HepG2 (cell line): ENCODE results near the gene ZBTB4. TPM values are rescaled to one million over a fixed set of nuclear protein-coding genes. Genes with fewer than 3 reads are reported as not detected.

Experiments used
- ATAC-seq: fragments of 200-7000 bp; cut with Tn5 transposase; 3 replicates; pipeline ENCODE4 v1.9.1; 2020; ENCODE audit warnings: mild to moderate bottlenecking, moderate library complexity
- BruUV-seq: library from RNA; stranded (reverse); fragments of 400-500 nt; replicated peaks from 2 replicates; lab custom pipeline; 2021; lab: Mats Ljungman, UMichigan
- CTCF ChIA-PET: fragments of 300-600 bp; formaldehyde crosslinking; extraction: SDS; loops from one replicate; lab custom pipeline; 2021; ENCODE audit warnings: low total read pairs, inconsistent platforms, low intra/inter-chr PET ratio; lab: Yijun Ruan, JAX
- POLR2A ChIA-PET: fragments of 350-600 bp; sonication (Branson Sonifier 250); formaldehyde crosslinking; loops from one replicate; lab custom pipeline; 2020; ENCODE audit warnings: antibody characterized with exemption, inconsistent platforms; lab: Yijun Ruan, JAX
- DNase-seq: peaks from one replicate; pipeline ENCODE4 v3.0.0-alpha.2; 2015; ENCODE audit warnings: low spot score
- FAIRE-seq: peaks from 3 replicates; lab custom pipeline; 2011; peaks lifted over from hg19 to GRCh38; lab: Jason Lieb, UNC
- H2AFZ ChIP-seq: one replicate; pipeline ENCODE4 v1.6.1; 2011; ENCODE audit warnings: low read length, inconsistent platforms
- H3K27ac ChIP-seq: fragments of 300-600 bp; 3 replicates; pipeline ENCODE4 v1.8.0; 2011; ENCODE audit warnings: mixed run types, mild to moderate bottlenecking, mixed read lengths, low read length, inconsistent platforms; ENCODE audit not compliant: insufficient read depth; ENCODE audit errors: extremely low read length
- H3K27me3 ChIP-seq, 2 experiments: fragments of 200-600 bp in 1 of 2; 2 replicates in 1 of 2; 3 replicates in 1 of 2; pipeline versions ENCODE4 v1.6.0 to v1.8.0; 2011; ENCODE audit warnings: low read length in 2 of 2, mild to moderate bottlenecking in 2 of 2, moderate library complexity in 2 of 2, inconsistent platforms in 1 of 2; ENCODE audit not compliant: insufficient read depth in 2 of 2, control insufficient read depth in 1 of 2
- H3K36me3 ChIP-seq, 2 experiments: fragments of 200-600 bp in 1 of 2; replicated peaks in 1 of 2; 2 replicates in 1 of 2; 3 replicates in 1 of 2; pipeline versions ENCODE4 v1.5.1 to v1.8.0; 2011; ENCODE audit warnings: low read length in 2 of 2, inconsistent platforms in 1 of 2; ENCODE audit not compliant: insufficient read depth in 2 of 2, control insufficient read depth in 1 of 2
- H3K4me1 ChIP-seq: 2 replicates; pipeline ENCODE4 v1.5.1; 2012; ENCODE audit warnings: low read length, inconsistent platforms; ENCODE audit not compliant: insufficient read depth
- H3K4me2 ChIP-seq: 2 replicates; pipeline ENCODE4 v1.6.0; 2011; ENCODE audit warnings: low read depth, low read length, inconsistent platforms
- H3K4me3 ChIP-seq, 3 experiments: fragments of 200-600 bp in 1 of 3; sonication (generic), shearing (Covaris generic) in 1 of 3; replicated peaks in 1 of 3; 2 replicates each; pipeline ENCODE4 v1.5.1; 2011 to 2016; ENCODE audit warnings: low read length in 3 of 3, inconsistent platforms in 2 of 3, low read depth in 2 of 3, mild to moderate bottlenecking in 2 of 3, control low read depth in 1 of 3, mixed read lengths in 1 of 3; ENCODE audit not compliant: insufficient read depth in 1 of 3
- H3K79me2 ChIP-seq: one replicate; pipeline ENCODE4 v1.6.1; 2011; ENCODE audit warnings: low read length, inconsistent platforms; ENCODE audit not compliant: insufficient read depth
- H3K9ac ChIP-seq: 2 replicates; pipeline ENCODE4 v1.6.0; 2011; ENCODE audit warnings: mild to moderate bottlenecking, low read depth, low read length, inconsistent platforms; ENCODE audit not compliant: insufficient read depth
- H3K9me3 ChIP-seq: 2 replicates; pipeline ENCODE4 v1.5.1; 2012; ENCODE audit warnings: mild to moderate bottlenecking, low read length
- H4K20me1 ChIP-seq: 2 replicates; pipeline ENCODE4 v1.6.0; 2011; ENCODE audit warnings: inconsistent platforms, mild to moderate bottlenecking, low read length, moderate library complexity; ENCODE audit not compliant: insufficient read depth
- JARID2 ChIP-seq: sonication (generic); formaldehyde crosslinking; IDR thresholded peaks from 2 replicates; pipeline ENCODE4 v1.8.1; 2023; ENCODE audit warnings: missing genetic modification reagents, inconsistent platforms; ENCODE audit not compliant: insufficient replicate concordance
- MAFF ChIP-seq: IDR thresholded peaks from 2 replicates; pipeline ENCODE4 v1.6.1; 2011; ENCODE audit warnings: low read depth, low read length, improper control_type of control experiment
- MAFG ChIP-seq: sonication (generic); formaldehyde crosslinking; IDR thresholded peaks from 2 replicates; pipeline ENCODE4 v1.5.1; 2020; ENCODE audit warnings: mild to moderate bottlenecking, missing genetic modification reagents
- MAFK ChIP-seq, 2 experiments: IDR thresholded peaks in 1 of 2; conservative IDR thresholded peaks in 1 of 2; 2 replicates each; pipeline ENCODE4 v1.6.1; 2011; ENCODE audit warnings: improper control_type of control experiment in 2 of 2, low read length in 2 of 2
- PTBP1 ChIP-seq: fragments of 200-400 bp; formaldehyde crosslinking; IDR thresholded peaks from 2 replicates; pipeline ENCODE4 v1.6.1; 2018; ENCODE audit warnings: low read length, low read depth; ENCODE audit not compliant: poor library complexity, severe bottlenecking
- ZC3H13 ChIP-seq: sonication (generic); formaldehyde crosslinking; IDR thresholded peaks from 2 replicates; pipeline ENCODE4 v1.8.1; 2023; ENCODE audit warnings: mild to moderate bottlenecking, missing genetic modification reagents, moderate library complexity
- ZNF547 ChIP-seq: sonication (generic); formaldehyde crosslinking; IDR thresholded peaks from 2 replicates; pipeline ENCODE4 v1.5.1; 2020; ENCODE audit warnings: mild to moderate bottlenecking, missing genetic modification reagents
- WGBS: methylation state at CpG from one replicate; pipeline ENCODE4 v1.1.6; 2017; ENCODE audit warnings: low lambda C conversion rate; 5-methylcytosine and 5-hydroxymethylcytosine counted together
- in situ Hi-C: cut with HindIII; loops from 2 replicates; pipeline ENCODE4 v1.10.0; 2017; ENCODE audit warnings: low pct_unique_long_range_greater_than_20kb; ENCODE audit not compliant: extremely low pct_ligation_motif_present
- intact Hi-C: fragments of 100-400 bp; cut with micrococcal nuclease; formaldehyde crosslinking; loops from one replicate; pipeline ENCODE4 v1.10.0; 2022; ENCODE audit not compliant: unreplicated experiment
- polyA plus RNA-seq, 8 experiments: library from polyadenylated mRNA; depleted of rRNA in 3 of 8; stranded (reverse) in 7 of 8; unstranded in 1 of 8; fragments of >200 nt; fragmentation: Illumina TruSeq in 4 of 8; extraction: Trizol in 4 of 8; gene quantifications; 2 replicates each; pipeline versions ENCODE4 v1.2.1 to v1.2.3, GENCODE V29; 2011 to 2016; ENCODE audit warnings: low read depth in 4 of 8, missing spikeins in 1 of 8, mixed read lengths in 1 of 8; ENCODE audit not compliant: insufficient read depth in 1 of 8
- total RNA-seq, 5 experiments: library from RNA; depleted of rRNA; stranded (reverse); fragments of >200 nt; fragmentation: Illumina TruSeq; extraction: Trizol; gene quantifications; 2 replicates each; pipeline ENCODE4 v1.2.3, GENCODE V29; 2016; ENCODE audit warnings: low read depth in 1 of 5
- TF ChIP-seq, protein P1 (sequence below), 2 experiments: sonication (generic) in 1 of 2; formaldehyde crosslinking in 1 of 2; IDR thresholded peaks; 2 replicates each; pipeline versions ENCODE4 v1.5.1 to v1.6.1; 2011 to 2020; ENCODE audit warnings: borderline replicate concordance in 1 of 2, low read depth in 1 of 2, low read length in 1 of 2, mild to moderate bottlenecking in 1 of 2, missing genetic modification reagents in 1 of 2, moderate library complexity in 1 of 2
- TF ChIP-seq, protein P2 (sequence below): sonication (generic); formaldehyde crosslinking; IDR thresholded peaks from 2 replicates; pipeline ENCODE4 v1.5.1; 2020; ENCODE audit warnings: mild to moderate bottlenecking, missing genetic modification reagents, moderate library complexity
- TF ChIP-seq, protein P3 (sequence below): sonication (generic); formaldehyde crosslinking; IDR thresholded peaks from 2 replicates; pipeline ENCODE4 v1.8.0; 2023; ENCODE audit warnings: mild to moderate bottlenecking, missing genetic modification reagents
- TF ChIP-seq, protein P4 (sequence below): sonication (generic); formaldehyde crosslinking; IDR thresholded peaks from 2 replicates; pipeline ENCODE4 v1.5.0; 2020; ENCODE audit warnings: missing genetic modification reagents, mild to moderate bottlenecking, borderline replicate concordance
- TF ChIP-seq, protein P5 (sequence below): sonication (generic); formaldehyde crosslinking; IDR thresholded peaks from 2 replicates; pipeline ENCODE4 v1.5.0; 2020; ENCODE audit warnings: missing genetic modification reagents

The ZBTB4 gene
- total and polyA plus RNA-seq, 2 of the 13 experiments (the other 11 are each of a cell fraction or from before 2014, with no cell fraction given), result 4.3 to 7.4 TPM

DNA sequence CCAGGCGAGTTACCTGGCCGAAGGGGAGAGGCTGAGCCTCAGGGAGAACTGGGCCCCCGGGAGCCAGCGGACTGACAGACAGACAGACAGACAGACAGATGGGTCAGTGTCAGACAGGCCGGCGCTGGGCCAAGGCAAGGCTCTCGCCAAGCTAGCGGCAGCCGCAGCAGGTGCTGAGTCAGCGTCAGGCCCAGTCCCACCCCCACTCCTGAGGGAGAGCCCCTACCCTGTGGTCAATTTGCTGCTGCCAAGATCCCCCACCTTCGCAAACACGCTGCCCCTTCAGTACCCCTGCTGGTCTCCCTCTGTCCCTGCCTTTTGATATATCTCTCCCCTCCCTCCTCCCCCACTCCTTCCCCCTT lies 38.6 kb downstream of the ZBTB4 start:
- Histone ChIP-seq H3K27ac (no peak overlapping the region), H3K4me3 (peak overlapping the region; percentile 60 to 80 (median 73)), H3K4me1 (peaks cover 60% of the 10 kb centered on the region), H4K20me1 (no peaks in the 10 kb centered on the region), H3K27me3 (peaks cover 6 to 27% of the 10 kb centered on the region in 2 experiments; a peak in 4 of 5 replicates), H3K36me3 (no peaks in the 10 kb centered on the region), H3K9ac (peak overlapping the region; percentile 68; the same call in 1 of the 2 replicates), H2AFZ (no peak overlapping the region), H3K79me2 (no peaks in the 10 kb centered on the region), H3K9me3 (no peaks in the 10 kb centered on the region), H3K4me2 (peak overlapping the region; percentile 94)
- DNase-seq (no peak), ATAC-seq (no peak), FAIRE-seq (no peak)
- intact Hi-C loops, result no loop called here
- TF ChIP-seq MAFK (conservative IDR thresholded peaks at IDR 0.05 in 1 of 2, IDR thresholded peaks at IDR 0.05 in 1 of 2; ENCODE audit: low read length in 2 of 2), result peak; percentile 84 to 90
- no peak for TF ChIP-seq PTBP1
- TF ChIP-seq, protein P1, sequence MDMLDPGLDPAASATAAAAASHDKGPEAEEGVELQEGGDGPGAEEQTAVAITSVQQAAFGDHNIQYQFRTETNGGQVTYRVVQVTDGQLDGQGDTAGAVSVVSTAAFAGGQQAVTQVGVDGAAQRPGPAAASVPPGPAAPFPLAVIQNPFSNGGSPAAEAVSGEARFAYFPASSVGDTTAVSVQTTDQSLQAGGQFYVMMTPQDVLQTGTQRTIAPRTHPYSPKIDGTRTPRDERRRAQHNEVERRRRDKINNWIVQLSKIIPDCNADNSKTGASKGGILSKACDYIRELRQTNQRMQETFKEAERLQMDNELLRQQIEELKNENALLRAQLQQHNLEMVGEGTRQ (IDR thresholded peaks at IDR 0.05; ENCODE audit: low read depth, low read length), result no peak
- TF ChIP-seq, protein P1 (CRISPR knock-in tag; IDR thresholded peaks at IDR 0.05; ENCODE audit: borderline replicate concordance), result peak; percentile 13; the same call in 1 of the 2 replicates
- TF ChIP-seq ZNF547 (CRISPR knock-in tag), result 0 out of 2 replicates have a peak, but pooled peaks have one; percentile 28
- TF ChIP-seq ZC3H13, result 0 out of 2 replicates have a peak, but pooled peaks have one; percentile 49
- peak; percentile 86 for TF ChIP-seq MAFG (CRISPR knock-in tag)
- TF ChIP-seq, protein P2, sequence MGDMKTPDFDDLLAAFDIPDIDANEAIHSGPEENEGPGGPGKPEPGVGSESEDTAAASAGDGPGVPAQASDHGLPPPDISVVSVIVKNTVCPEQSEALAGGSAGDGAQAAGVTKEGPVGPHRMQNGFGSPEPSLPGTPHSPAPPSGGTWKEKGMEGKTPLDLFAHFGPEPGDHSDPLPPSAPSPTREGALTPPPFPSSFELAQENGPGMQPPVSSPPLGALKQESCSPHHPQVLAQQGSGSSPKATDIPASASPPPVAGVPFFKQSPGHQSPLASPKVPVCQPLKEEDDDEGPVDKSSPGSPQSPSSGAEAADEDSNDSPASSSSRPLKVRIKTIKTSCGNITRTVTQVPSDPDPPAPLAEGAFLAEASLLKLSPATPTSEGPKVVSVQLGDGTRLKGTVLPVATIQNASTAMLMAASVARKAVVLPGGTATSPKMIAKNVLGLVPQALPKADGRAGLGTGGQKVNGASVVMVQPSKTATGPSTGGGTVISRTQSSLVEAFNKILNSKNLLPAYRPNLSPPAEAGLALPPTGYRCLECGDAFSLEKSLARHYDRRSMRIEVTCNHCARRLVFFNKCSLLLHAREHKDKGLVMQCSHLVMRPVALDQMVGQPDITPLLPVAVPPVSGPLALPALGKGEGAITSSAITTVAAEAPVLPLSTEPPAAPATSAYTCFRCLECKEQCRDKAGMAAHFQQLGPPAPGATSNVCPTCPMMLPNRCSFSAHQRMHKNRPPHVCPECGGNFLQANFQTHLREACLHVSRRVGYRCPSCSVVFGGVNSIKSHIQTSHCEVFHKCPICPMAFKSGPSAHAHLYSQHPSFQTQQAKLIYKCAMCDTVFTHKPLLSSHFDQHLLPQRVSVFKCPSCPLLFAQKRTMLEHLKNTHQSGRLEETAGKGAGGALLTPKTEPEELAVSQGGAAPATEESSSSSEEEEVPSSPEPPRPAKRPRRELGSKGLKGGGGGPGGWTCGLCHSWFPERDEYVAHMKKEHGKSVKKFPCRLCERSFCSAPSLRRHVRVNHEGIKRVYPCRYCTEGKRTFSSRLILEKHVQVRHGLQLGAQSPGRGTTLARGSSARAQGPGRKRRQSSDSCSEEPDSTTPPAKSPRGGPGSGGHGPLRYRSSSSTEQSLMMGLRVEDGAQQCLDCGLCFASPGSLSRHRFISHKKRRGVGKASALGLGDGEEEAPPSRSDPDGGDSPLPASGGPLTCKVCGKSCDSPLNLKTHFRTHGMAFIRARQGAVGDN (CRISPR knock-in tag), result peak; percentile 34
- TF ChIP-seq, protein P3, sequence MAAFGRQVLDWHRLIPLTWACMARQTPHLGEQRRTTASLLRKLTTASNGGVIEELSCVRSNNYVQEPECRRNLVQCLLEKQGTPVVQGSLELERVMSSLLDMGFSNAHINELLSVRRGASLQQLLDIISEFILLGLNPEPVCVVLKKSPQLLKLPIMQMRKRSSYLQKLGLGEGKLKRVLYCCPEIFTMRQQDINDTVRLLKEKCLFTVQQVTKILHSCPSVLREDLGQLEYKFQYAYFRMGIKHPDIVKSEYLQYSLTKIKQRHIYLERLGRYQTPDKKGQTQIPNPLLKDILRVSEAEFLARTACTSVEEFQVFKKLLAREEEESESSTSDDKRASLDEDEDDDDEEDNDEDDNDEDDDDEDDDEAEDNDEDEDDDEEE (CRISPR knock-in tag), result 0 out of 2 replicates have a peak, but pooled peaks have one; percentile 41
- no peak for TF ChIP-seq JARID2
- TF ChIP-seq MAFF, result peak; percentile 78
- TF ChIP-seq, protein P4, sequence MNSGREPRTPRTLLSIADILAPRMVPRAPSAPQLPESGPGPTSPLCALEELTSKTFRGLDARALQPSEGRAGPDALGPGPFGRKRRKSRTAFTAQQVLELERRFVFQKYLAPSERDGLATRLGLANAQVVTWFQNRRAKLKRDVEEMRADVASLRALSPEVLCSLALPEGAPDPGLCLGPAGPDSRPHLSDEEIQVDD, result peak; percentile 8; the same call in 1 of the 2 replicates
- TF ChIP-seq, protein P5, sequence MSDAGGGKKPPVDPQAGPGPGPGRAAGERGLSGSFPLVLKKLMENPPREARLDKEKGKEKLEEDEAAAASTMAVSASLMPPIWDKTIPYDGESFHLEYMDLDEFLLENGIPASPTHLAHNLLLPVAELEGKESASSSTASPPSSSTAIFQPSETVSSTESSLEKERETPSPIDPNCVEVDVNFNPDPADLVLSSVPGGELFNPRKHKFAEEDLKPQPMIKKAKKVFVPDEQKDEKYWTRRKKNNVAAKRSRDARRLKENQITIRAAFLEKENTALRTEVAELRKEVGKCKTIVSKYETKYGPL (CRISPR knock-in tag), result no peak
- BruUV-seq, result no TSS peak
- CTCF ChIA-PET, result interaction anchor here (0.6 kb wide), 1 partner anchor 120 kb away, joined by 3 read pairs; no protein-coding TSS in a partner anchor
- in situ Hi-C loops, result no loop called here
- WGBS, result 13% methylated on average over 3 of the region's 12 CpGs
- POLR2A ChIA-PET, result interaction anchor here (0.7 to 2.8 kb wide), 6 partner anchors 35 to 46 kb away, joined by 3 to 21 read pairs (median 6); partner anchors contain the start of genes PLSCR3, TMEM256 and ZBTB4
